Hematopoietic multipotent progenitor cell treated with erythropoietin and hydrocortisone succinate and interleukin-3 and kit ligand, for 15 days (in vitro differentiated cells): Measurements from ENCODE around the gene ROBO1.

ENCODE experiments used
- DNase-seq: peaks from one replicate; pipeline ENCODE4 v3.0.0-alpha.2; 2015; ENCODE audit warnings: low spot score

Gene ROBO1

DNA sequence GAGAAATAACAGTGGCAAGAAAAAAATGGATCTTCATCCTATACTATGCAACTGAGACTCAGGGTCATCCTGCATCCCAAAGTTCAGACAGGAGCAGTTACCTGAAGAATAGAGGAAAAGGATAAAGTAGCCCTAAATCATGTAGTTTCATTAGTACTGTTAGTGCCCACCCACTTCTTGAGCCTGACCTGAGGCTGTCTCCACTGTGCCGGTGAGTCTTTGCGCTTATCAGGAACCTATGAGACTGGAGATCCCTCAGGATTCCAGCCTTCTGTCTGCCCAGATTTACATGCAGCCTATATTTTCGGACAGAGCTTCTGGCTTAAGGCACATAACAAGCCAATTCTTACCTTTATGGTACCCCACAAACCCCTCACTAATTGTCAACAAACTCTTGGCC, 791.6 kb downstream of the ROBO1 start:
- no peak for DNase-seq

DNA sequence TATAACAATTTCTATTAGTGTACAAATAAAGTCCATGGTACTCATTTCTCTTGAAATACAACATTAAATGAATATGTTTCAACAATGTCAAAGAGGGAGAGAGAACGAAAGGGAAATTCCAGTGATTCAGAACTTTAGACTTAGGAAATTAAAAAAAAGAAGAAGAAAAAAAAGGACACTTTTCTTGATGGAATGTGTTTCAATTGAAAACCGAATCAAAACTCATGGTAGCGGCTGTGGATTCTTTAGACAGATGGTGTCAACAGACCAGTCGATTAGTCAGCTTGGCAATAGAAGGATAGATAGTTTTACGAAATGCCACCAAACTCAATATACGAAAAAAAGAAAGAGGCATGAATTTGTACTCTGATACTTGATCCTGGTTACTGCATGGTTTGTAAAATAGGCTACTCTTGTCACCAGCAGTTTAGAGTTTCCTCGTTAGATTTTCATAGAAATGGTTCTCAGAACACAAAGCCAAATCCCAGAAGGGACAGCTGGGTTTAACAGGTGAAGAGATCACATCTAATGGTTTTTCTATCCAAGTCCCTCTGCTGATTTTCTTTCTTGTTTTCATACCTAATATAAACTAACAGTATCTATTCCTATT, 793.5 kb downstream of the ROBO1 start:
- DNase-seq = no peak

DNA sequence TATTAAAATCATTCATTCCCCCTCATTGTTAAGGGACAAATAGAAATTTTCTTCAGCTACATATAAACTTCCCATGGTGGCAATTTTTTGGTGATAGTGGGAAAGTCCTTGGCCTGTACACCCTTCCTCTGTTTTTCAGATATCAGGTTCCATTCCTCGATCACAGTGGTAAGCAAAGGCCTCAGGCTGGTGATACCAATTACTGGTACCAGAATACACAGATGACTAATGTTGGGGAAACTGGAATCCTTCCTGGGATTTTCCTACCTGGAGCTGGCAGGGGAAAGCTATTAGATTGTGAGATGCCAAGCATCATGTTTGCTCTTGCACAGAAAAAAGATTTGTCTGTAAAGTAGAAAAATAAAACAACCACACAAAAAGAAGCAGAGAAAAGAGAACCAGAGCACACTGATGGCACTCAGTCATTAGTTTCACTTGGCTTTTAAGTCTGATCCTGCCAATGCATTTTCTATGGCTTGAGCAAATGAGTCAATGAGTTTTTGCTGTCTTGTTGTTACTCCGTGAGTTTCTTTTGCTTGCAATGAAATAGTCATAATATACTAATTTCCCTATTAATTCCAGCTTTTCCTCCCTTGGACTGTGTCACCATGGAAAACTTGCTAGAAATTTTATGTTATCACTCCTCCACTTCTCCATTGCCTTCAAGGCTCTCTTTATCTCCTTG, 795.0 kb downstream of the ROBO1 start:
- DNase-seq = no peak

DNA sequence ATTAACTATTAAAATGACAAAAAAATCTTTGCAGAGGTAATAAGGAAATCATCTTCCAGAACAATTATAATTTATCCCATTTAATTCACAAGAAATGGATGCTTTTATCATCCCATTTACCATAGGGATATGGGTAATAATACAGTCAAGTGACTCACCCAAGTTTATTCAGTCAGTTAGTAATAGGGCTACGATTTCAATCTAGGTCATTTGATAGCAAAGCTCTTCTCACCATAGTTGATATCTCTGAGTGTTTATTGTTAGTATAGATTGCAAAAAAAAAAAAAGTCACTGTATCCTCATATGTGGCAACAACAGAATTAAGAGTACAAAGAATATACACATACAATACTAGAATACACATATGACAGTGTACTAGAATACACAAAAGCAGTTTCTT, 797.1 kb downstream of the ROBO1 start:
- no peak for DNase-seq

DNA sequence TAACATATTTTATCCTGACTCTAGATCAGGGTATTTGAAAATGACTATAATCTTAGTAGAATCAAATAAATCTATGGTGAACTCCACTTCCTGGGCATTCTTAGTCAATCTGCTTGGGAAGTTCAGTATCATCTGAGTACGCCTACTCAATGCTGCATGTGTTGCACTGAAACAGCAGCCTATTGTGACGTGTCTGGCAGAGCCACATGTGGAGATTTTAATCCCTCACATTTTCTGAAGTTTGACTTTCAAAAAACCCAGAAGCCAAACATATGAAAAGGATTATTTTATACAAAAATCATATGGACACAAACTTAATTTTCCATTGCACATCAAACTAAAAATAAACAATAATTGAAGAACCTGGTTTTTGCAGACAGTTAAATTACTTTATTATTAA, 798.3 kb downstream of the ROBO1 start:
- no peak for DNase-seq

DNA sequence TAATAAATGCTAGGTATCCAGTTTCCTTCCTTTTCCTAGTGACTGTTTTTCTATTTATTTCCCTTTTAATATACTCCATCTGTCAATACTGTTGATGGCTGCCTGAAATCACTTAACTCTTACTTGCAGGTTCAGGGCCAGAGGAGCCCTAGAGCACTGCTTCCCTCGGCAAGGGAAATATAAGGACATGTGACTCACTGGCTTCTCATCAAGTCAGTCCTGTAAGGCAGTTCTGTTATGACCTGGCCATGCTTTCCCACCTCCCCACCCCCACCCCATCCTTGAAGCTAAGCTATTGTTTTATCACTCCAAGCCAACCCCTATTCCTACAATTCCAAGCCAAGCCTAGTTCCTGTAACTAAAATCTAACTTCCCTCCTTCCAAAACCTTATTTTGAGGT, 800.7 kb downstream of the ROBO1 start:
- DNase-seq = no peak

DNA sequence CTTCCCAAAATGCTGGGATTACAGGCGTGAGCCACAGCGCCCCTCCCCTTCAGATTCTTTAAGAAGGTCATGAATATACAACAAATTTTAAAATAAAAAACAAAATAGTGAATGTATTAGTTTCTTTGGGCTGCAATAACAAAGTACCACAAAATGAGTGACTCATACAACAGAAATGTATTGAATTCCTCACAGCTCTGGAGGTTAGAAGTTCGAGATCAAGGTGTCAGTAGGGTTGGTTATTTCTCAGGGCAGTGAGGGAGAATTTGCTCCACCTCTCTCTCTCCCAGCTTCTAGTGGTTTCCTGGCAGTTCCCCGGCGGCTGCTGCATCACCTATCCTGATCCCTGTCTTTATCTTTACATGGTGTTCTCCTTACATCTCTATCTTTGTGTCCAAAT, 804.0 kb downstream of the ROBO1 start:
- DNase-seq = no peak

DNA sequence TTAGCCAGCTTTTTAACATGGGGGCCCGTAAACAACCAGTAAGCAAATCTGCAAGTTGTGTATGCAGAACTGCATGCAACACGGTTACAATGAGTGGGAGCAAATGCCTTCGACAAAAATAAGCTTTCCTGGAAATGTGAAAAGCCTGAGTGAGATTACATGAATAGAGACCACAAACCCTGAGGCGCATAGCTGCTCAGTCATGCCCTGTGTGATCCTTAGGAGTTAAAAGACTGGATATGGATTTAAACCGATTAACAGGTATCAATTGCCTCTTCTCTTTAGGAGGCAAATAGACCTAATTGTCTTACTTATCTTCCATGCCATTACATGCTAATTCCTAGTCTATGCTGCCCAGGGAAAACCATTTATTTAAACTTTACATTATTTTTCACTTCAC, 810.3 kb downstream of the ROBO1 start:
- no peak for DNase-seq

DNA sequence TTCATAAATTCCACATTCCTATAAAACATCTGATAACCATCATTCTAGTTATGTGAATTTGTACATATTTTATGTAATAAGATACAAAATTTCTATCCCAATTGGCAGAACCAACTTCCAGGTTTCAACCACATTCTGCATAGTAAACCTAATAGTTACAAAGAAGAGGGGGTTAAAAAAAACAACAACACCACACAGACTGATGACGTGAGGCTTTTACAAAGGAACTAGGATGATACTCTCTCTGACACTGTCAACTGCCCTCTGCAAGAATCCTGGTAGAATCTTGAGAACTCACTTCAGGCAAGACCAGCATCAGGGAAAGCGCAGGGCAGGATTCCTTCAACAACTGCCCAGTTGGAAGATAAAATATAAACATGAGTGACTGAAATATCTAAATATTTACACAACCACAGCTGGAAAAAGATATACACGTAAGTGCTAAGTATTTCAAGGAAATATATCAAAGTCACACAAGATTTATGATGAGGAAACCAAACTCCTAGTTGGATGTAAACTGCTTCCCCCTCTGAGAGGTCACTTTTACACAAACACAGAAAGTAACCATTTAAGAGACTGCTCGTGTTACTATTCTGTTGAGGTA, 816.4 kb downstream of the ROBO1 start:
- DNase-seq = no peak

DNA sequence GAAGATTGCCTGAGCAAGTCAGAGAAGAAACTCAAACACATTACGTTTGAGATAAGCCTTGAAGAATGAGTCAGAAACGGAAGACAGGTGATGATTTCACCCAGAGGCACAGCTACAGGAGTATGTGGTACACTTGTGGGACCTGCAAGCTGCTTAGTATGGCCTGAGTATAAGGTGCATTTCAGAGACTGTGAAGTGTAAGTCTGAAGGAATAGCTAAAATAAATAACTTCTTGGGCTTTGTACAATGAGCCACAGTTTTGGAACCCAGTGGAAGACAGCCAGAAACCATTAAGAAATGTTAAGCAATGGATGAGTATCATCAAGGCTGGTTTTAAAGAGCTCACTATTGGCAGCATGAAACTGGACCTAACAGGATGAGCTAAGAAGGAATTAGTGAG, 826.2 kb downstream of the ROBO1 start:
- DNase-seq = no peak

DNA sequence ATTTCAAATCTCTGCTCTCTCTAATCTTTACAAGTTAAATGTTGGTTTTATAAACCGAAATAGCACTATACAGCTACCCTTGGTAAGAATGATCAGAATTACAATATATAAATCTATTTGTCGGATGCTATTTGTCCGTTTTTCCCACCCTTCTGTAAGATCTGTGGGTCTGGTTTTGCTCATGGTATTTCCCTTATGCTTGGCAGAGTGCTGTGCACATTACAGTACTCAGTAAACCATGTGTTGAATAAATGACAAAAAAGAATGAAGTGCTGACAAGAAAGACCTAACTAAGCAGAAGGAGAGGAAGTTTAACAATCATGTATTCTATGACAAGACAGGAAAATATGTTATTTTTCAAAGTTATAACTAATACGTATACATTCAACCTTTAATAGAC, 827.2 kb downstream of the ROBO1 start:
- DNase-seq = no peak

DNA sequence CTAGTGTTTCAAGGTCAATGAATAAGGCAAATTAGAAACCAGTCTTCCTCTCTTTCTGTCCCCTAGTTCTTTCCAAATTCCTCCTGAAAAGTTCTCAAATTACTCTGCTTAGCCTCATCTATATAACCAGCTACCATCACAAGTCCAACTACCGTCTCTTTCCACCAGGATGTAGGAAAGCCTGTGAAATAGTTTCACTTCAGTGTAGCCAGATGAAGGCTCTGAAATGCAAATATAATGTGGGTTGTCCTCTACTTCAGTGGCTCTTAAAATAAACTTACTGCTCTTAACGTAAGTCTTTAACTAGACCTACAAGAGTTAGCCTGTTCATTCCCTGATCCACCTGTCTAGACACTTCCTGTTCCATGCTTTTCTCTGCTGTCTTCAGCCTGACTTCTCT, 827.7 kb downstream of the ROBO1 start:
- no peak for DNase-seq

DNA sequence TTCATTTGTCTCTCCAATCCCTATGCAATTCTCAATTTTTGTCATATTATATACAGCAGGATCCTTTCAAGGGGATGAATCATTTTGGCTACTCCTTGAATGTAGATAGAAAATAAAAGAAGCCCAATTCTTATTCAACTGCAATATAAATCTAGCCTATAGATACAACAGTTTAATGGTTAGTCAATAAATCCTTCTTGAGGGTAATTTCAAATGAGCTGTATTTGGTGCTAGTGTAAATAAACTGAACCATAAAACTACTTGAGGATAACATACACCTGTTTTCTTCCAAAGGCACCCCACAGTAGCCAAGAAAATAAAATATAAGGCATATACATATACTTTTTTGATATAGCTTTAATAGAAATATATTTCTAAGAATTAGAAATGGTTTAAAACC, 830.3 kb downstream of the ROBO1 start:
- DNase-seq = no peak

DNA sequence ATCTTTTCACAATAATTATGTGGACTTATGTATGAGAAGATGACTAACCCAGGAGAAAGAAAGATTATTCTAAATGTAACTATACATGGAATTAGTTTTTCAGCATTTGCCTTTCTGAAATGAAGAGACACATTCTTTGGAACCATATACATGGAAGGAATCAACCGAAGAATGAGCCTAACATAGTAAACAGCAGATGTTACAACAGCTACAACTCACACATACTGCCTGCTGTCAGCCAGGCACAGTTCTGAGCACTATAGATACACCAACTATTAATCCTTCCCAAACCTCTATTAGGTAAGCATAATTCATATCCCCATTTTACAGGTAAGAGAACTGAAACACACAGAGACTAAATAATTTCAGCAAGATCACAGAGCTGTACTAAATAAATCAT, 840.0 kb downstream of the ROBO1 start:
- no peak for DNase-seq

DNA sequence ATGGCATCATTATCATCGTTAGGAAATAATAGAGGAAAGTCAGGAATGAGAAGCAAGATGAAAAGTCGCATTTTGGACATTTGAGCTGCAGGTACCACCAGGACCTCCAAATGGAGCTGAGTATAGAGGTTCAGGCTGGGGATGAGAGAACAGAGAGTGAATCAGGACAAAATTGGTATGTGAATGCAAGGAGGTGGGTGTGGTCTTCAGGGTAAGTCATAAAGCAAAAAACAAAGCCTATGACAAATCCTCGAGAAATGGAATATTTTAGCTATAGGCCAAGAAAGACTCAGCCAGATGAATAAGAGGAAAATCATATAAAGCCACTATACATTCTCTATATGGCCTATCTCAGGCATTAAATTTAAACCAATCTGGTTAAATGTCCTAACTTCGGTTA, 841.3 kb downstream of the ROBO1 start:
- no peak for DNase-seq

DNA sequence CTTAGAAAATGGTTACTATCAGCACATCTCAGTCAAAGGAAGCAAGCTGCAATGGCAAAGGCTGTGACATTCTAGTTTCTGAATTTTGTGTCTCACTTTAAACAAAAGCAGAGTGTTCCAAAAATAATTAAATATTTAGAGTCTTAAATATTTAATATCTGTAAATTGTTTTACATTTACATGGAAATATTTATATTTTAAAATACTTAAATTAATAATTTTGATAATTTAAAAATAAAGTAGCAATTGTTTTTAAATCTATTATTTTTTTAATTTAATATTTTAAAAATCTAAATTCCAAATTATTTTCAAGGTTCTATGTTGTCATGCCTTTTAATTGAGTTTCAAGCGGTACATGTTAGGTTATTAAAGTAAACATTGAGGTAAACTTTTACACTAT, 843.1 kb downstream of the ROBO1 start:
- DNase-seq = no peak

DNA sequence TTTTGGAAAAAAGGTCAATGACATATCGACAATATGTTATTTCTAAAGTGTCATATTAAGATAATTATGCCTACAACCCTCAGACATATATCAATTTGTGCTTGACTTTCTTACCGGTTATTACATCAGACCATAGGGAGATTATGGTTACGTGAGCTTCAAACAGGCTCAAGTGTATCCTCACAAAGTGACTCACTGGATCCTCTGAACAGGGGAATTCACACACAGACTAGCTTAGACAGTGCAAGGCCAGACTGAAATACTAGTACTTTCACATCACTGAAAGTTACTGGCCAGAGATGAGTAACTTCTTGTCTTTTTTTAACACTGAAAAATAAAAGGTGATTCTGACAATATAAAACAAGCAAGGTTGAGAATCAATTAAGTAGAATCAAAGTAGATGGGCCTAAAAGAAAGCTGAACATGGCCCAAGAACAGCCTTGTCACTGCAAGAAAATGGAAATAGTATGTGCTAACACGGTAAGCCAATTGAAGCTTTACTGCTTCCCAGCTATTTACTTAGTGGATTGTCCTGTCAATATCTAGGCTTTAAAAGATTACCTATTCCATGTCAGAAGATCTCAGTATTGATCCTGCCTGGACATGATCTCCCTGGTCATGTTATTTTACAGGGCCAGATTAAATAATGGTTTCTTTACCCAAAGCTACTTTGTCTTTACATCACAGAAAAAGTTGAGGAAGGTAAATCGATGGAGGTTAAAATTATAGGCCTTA, 848.6 kb downstream of the ROBO1 start:
- DNase-seq = no peak

DNA sequence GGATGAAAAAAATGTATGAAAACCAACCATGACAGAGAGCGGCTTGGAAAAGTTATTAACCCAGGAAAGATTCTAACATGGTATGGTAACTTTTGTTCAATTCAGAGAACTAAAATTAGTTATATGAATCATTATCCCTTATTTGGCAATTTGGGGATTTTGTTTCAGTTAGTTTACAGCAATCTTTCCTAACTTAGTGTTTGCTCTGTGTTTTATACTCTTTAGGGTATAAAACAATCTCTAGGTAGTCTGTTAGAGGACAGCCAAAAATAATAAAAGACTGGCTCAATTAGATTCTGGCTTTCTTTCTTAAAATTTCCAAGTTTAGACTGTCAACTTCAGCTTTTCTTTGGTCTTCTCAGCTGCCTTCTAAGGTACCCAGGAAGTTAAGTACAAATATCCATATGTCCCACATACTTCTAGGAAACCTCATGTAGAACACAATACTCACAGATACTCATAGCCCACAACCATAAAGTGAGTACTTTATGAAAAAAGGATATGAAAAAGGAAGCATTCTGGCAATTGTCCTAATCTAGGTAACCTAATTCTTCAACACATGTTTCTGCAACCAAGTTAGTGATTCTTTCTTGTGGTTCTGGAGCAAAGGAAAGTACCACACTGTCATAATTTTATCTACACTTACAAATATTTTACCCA, 849.3 kb downstream of the ROBO1 start:
- DNase-seq = no peak

DNA sequence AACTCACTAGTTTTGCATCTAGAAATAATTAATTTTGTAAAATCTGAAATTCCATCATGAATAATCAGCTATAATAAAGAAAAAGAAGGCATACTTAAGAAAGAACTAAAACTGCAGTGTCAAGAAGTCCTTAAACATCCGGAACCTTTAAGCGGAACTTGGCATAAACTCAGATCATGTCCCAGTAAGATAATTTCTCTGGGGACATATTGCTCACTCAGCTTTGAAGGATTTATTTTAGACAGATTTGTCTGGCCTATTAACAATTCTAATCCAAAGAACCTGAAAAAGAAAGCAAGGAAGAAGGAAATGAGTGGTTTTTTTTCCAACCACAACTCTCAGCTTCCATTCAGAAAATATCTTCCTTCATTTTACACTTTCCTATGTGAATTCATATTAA, 850.3 kb downstream of the ROBO1 start:
- DNase-seq = no peak

DNA sequence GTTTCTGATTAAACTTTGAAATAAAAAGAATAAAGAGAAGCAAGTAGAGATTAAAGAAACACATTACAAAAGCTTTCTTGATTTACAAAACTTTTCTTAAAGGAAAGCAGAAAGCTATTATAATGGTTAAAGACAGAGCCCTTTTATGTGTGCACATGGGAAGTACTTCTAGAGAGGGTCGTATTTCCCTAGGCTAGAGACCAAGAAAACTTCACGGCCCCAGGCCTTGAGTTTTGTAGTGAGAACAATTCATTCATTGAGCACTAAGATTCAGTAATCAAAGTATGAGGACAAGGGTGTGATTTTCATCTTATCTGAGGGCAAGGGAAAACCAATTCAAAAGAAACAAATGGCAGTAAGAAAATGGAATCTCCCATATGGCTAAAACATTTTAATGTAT, 854.1 kb downstream of the ROBO1 start:
- no peak for DNase-seq

DNA sequence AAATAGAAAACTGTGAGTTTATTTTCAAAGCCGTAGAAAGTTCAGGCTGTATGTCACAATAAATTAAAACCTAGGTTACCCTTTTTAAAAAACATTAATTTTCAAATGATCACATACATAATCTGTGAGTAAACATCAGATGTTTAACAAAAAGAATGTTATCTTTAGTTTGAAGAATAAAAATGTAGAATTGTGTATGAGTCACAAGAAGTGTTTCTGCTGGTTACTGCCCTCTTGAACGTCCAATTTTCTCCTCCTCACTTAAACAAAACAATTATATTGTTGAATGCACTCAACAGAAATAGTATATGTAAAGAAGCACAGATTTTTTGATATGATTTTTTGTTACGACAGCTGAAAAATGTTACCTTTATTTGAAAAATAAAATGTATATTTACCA, 855.1 kb downstream of the ROBO1 start:
- no peak for DNase-seq

DNA sequence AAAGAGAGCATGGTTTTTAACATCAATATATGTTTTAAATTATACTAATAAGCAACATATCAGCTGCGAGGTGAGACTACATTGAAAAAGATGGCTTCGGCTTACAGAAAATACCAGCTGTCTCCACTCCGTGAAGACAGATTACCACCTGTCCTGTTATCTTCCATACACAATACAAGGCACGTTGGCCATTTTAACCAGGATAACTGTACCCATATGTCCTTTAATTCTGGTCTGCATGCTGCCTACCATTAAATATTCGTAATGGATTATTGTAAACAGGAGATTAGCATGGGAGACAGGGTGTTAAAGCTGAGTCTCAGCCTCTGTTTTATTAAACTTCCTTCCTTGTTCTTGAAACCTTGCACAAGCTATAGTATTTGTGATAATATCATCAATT, 855.5 kb downstream of the ROBO1 start:
- DNase-seq = no peak

DNA sequence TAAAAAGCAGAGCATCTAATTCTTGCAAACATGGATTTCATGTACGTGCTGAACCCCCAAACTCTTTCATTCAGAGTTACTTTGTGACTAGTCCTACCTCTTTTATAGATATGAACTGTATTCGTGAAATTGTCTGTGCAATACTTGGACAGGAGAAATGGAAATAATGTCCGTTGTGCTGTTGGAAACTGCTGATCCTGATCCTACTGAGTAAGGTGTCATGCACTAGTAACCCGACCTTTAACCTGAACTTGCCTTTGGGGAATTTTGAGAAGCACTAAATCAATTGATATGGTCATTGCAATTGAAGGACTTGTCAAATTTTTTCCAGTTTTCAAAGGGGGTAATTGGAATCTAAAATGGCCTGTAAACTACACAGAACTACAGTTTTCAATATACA, 856.4 kb downstream of the ROBO1 start:
- DNase-seq = no peak
